Ascending aorta (tissue), 2 donors: Measurements from ENCODE around the gene CACNB1. TPM values are rescaled to one million over a fixed set of nuclear protein-coding genes. Genes with fewer than 3 reads are reported as not detected.
A peak's percentile ranks its signal among the peaks of the same experiment; 100 is the strongest.

ENCODE experiments used
- DNase-seq, 2 donors: peaks; one replicate each; pipeline ENCODE4 v3.0.0-alpha.2; 2019; ENCODE audit warnings: low spot score in 2 of 2
- H3K27ac ChIP-seq, 2 donors: fragments of 200-600 bp; sonication (generic); one replicate each; pipeline ENCODE4 v1.5.1; 2016 to 2017; ENCODE audit warnings: mild to moderate bottlenecking in 1 of 2
- H3K27me3 ChIP-seq: fragments of 200-600 bp; sonication (generic); one replicate; pipeline ENCODE4 v1.5.1; 2017
- H3K36me3 ChIP-seq, 2 donors: fragments of 200-600 bp; sonication (generic); one replicate each; pipeline ENCODE4 v1.5.1; 2016
- H3K4me1 ChIP-seq, 2 donors: fragments of 200-600 bp; sonication (generic); one replicate each; pipeline ENCODE4 v1.5.1; 2016 to 2017; ENCODE audit warnings: mild to moderate bottlenecking in 1 of 2
- H3K4me3 ChIP-seq, 2 donors: fragments of 200-600 bp; sonication (generic); one replicate each; pipeline ENCODE4 v1.5.1; 2016 to 2017; ENCODE audit warnings: mild to moderate bottlenecking in 1 of 2
- H3K9me3 ChIP-seq, 2 donors: fragments of 200-600 bp; sonication (generic); one replicate each; pipeline ENCODE4 v1.5.1; 2016
- CTCF ChIP-seq, 3 experiments: fragments of 200-600 bp in 2 of 3; fragments of 450-650 bp in 1 of 3; sonication (generic) in 2 of 3; IDR thresholded peaks; one replicate each; pipeline ENCODE4 v1.5.1; 2016 to 2019; ENCODE audit warnings: antibody characterized with exemption in 3 of 3, mild to moderate bottlenecking in 1 of 3, moderate library complexity in 1 of 3
- intact Hi-C: fragments of 100-400 bp; cut with DNase I; formaldehyde crosslinking; loops from one replicate; pipeline ENCODE4 v1.15.1; 2023
- total RNA-seq: library from RNA; depleted of rRNA; stranded (reverse); fragments of >200 nt; gene quantifications from one replicate; pipeline ENCODE4 v1.1.0, GENCODE V29; 2016

The CACNB1 gene
- total RNA-seq, 1 donor from 2014 or later: 9.6 TPM

- DNase-seq: no peak
- TF ChIP-seq CTCF (IDR thresholded peaks at IDR 0.05): no peak
- Histone ChIP-seq H3K36me3 (peaks cover 0 to 4% of the 10 kb centered on the region in 2 donors), H3K4me3 (no peak overlapping the region), H3K27ac (peak overlapping the region; percentile 80 to 85), H3K27me3 (no peaks in the 10 kb centered on the region), H3K4me1 (peaks cover 17 to 45% of the 10 kb centered on the region in 2 donors), H3K9me3 (no peaks in the 10 kb centered on the region)
- intact Hi-C loops: no loop called here
Measured at GRCh38 chr17:39218906-39219305, 21.4 kb upstream of the CACNB1 start.

GRCh38 chr17:39217734-39218369, 20.4 kb upstream of the CACNB1 start:
- Histone ChIP-seq H3K4me1 (peaks cover 17 to 44% of the 10 kb centered on the region in 2 donors), H3K27ac (peak overlapping the region; percentile 80 to 85), H3K9me3 (no peaks in the 10 kb centered on the region), H3K36me3 (peaks cover 0 to 4% of the 10 kb centered on the region in 2 donors), H3K27me3 (no peaks in the 10 kb centered on the region), H3K4me3 (no peak overlapping the region)
- intact Hi-C loops: no loop called here
- DNase-seq: no peak
- TF ChIP-seq CTCF (IDR thresholded peaks at IDR 0.05): no peak

- Histone ChIP-seq H3K27me3 (no peaks in the 10 kb centered on the region), H3K27ac (peak overlapping the region in 1 of 2 donors; percentile 94), H3K4me3 (no peak overlapping the region), H3K36me3 (peaks cover 0 to 4% of the 10 kb centered on the region in 2 donors), H3K9me3 (no peaks in the 10 kb centered on the region), H3K4me1 (peaks cover 10 to 37% of the 10 kb centered on the region in 2 donors)
- intact Hi-C loops: no loop called here
- DNase-seq: no peak
- no peak for TF ChIP-seq CTCF (IDR thresholded peaks at IDR 0.05)
Measured at GRCh38 chr17:39213852-39214251, 16.4 kb upstream of the CACNB1 start.

GRCh38 chr17:39212841-39213480, 15.5 kb upstream of the CACNB1 start:
- DNase-seq: no peak
- Histone ChIP-seq H3K9me3 (no peaks in the 10 kb centered on the region), H3K27ac (peak overlapping the region; percentile 54 to 94), H3K4me1 (peaks cover 16 to 38% of the 10 kb centered on the region in 2 donors), H3K4me3 (no peak overlapping the region), H3K27me3 (no peaks in the 10 kb centered on the region), H3K36me3 (peaks cover 0 to 4% of the 10 kb centered on the region in 2 donors)
- no peak for TF ChIP-seq CTCF (IDR thresholded peaks at IDR 0.05)
- intact Hi-C loops: no loop called here

GRCh38 chr17:39212195-39212810, 14.8 kb upstream of the CACNB1 start:
- no peak for TF ChIP-seq CTCF (IDR thresholded peaks at IDR 0.05)
- H3K27ac ChIP-seq: peak overlapping the region; percentile 54 to 94
- no peak for DNase-seq
- intact Hi-C loops: no loop called here
- peaks cover 16 to 32% of the 10 kb centered on the region in 2 donors for H3K4me1 ChIP-seq
- no peaks in the 10 kb centered on the region for H3K9me3 ChIP-seq
- no peaks in the 10 kb centered on the region for H3K27me3 ChIP-seq
- H3K36me3 ChIP-seq: peaks cover 0 to 4% of the 10 kb centered on the region in 2 donors
- no peak overlapping the region for H3K4me3 ChIP-seq
